Parathyroid adenoma (tissue), 2 donors: ENCODE measurements around the gene DIP2C.

ENCODE experiments used
- H2AFZ ChIP-seq: fragments of 300-600 bp; sonication (generic); one replicate; pipeline ENCODE4 v1.7.0; 2017; ENCODE audit warnings: antibody characterized with exemption, mild to moderate bottlenecking
- H3K27ac ChIP-seq: fragments of 300-600 bp; sonication (generic); one replicate; pipeline ENCODE4 v1.7.0; 2017
- H3K27me3 ChIP-seq: fragments of 300-600 bp; sonication (generic); one replicate; pipeline ENCODE4 v1.7.0; 2017; ENCODE audit warnings: low read length; ENCODE audit not compliant: control insufficient read depth, insufficient read depth
- H3K36me3 ChIP-seq: fragments of 300-600 bp; sonication (generic); one replicate; pipeline ENCODE4 v1.7.0; 2017; ENCODE audit warnings: low read length; ENCODE audit not compliant: control insufficient read depth, insufficient read depth
- H3K4me1 ChIP-seq: fragments of 300-600 bp; sonication (generic); one replicate; pipeline ENCODE4 v1.7.0; 2017; ENCODE audit warnings: control low read depth
- H3K4me2 ChIP-seq: fragments of 300-600 bp; sonication (generic); one replicate; pipeline ENCODE4 v1.7.0; 2017; ENCODE audit warnings: low read length
- H3K4me3 ChIP-seq: fragments of 300-600 bp; sonication (generic); one replicate; pipeline ENCODE4 v1.7.0; 2017; ENCODE audit warnings: low read depth, low read length
- H3K79me2 ChIP-seq: fragments of 300-600 bp; sonication (generic); one replicate; pipeline ENCODE4 v1.7.0; 2017; ENCODE audit warnings: control low read depth
- H3K9ac ChIP-seq: fragments of 300-600 bp; sonication (generic); one replicate; pipeline ENCODE4 v1.7.0; 2017; ENCODE audit warnings: mild to moderate bottlenecking
- H3K9me3 ChIP-seq: fragments of 300-600 bp; sonication (generic); one replicate; pipeline ENCODE4 v1.7.0; 2017; ENCODE audit warnings: low read length; ENCODE audit not compliant: control insufficient read depth
- CTCF ChIP-seq: fragments of 300-600 bp; sonication (generic); IDR thresholded peaks from one replicate; pipeline ENCODE4 v1.7.0; 2017; ENCODE audit warnings: antibody characterized with exemption, mild to moderate bottlenecking
- donor health status: primary hyperparathyroidism.

The DIP2C gene

GRCh38 chr10:278707-279106 is 410.8 kb downstream of the DIP2C start:
- Histone ChIP-seq H3K4me3 (no peak overlapping the region), H3K36me3 (no peaks in the 10 kb centered on the region), H3K9ac (no peak overlapping the region), H3K27ac (no peak overlapping the region), H3K4me1 (no peaks in the 10 kb centered on the region), H2AFZ (no peak overlapping the region), H3K4me2 (no peak overlapping the region), H3K79me2 (no peaks in the 10 kb centered on the region), H3K27me3 (no peaks in the 10 kb centered on the region), H3K9me3 (no peaks in the 10 kb centered on the region)
- no peak for TF ChIP-seq CTCF

- no peaks in the 10 kb centered on the region for H3K36me3 ChIP-seq
- H3K27ac ChIP-seq, result no peak overlapping the region
- H3K9ac ChIP-seq, result no peak overlapping the region
- H3K4me1 ChIP-seq, result no peaks in the 10 kb centered on the region
- H2AFZ ChIP-seq, result no peak overlapping the region
- H3K9me3 ChIP-seq, result no peaks in the 10 kb centered on the region
- no peaks in the 10 kb centered on the region for H3K27me3 ChIP-seq
- H3K79me2 ChIP-seq, result no peaks in the 10 kb centered on the region
- H3K4me3 ChIP-seq, result no peak overlapping the region
- no peak overlapping the region for H3K4me2 ChIP-seq
- no peak for TF ChIP-seq CTCF
These were observed 411.5 kb downstream of the DIP2C start for GRCh38 chr10:277963-278362.

GRCh38 chr10:275680-276079 is 413.8 kb downstream of the DIP2C start:
- H3K9ac ChIP-seq, result no peak overlapping the region
- H3K4me2 ChIP-seq, result no peak overlapping the region
- H3K36me3 ChIP-seq, result no peaks in the 10 kb centered on the region
- TF ChIP-seq CTCF, result no peak
- H2AFZ ChIP-seq, result no peak overlapping the region
- H3K4me1 ChIP-seq, result no peaks in the 10 kb centered on the region
- no peaks in the 10 kb centered on the region for H3K79me2 ChIP-seq
- no peak overlapping the region for H3K4me3 ChIP-seq
- no peaks in the 10 kb centered on the region for H3K9me3 ChIP-seq
- H3K27me3 ChIP-seq, result no peaks in the 10 kb centered on the region
- no peak overlapping the region for H3K27ac ChIP-seq

- Histone ChIP-seq H3K27ac (no peak overlapping the region), H3K36me3 (no peaks in the 10 kb centered on the region), H3K9ac (no peak overlapping the region), H3K4me1 (no peaks in the 10 kb centered on the region), H3K79me2 (no peaks in the 10 kb centered on the region), H3K9me3 (no peaks in the 10 kb centered on the region), H3K4me3 (no peak overlapping the region), H3K27me3 (no peaks in the 10 kb centered on the region), H3K4me2 (no peak overlapping the region), H2AFZ (no peak overlapping the region)
- no peak for TF ChIP-seq CTCF
These were observed 414.6 kb downstream of the DIP2C start for GRCh38 chr10:274866-275265.

GRCh38 chr10:273088-273487 is 416.4 kb downstream of the DIP2C start:
- Histone ChIP-seq H3K27ac (no peak overlapping the region), H3K4me3 (no peak overlapping the region), H3K4me1 (no peaks in the 10 kb centered on the region), H2AFZ (no peak overlapping the region), H3K27me3 (no peaks in the 10 kb centered on the region), H3K4me2 (no peak overlapping the region), H3K9me3 (no peaks in the 10 kb centered on the region), H3K9ac (no peak overlapping the region), H3K79me2 (no peaks in the 10 kb centered on the region), H3K36me3 (no peaks in the 10 kb centered on the region)
- no peak for TF ChIP-seq CTCF
